ENCODE data around the gene FAM180A.

FAM180A gene

GRCh38 chr7:135714534-135715009 is 34.0 kb downstream of the FAM180A start:
- Histone ChIP-seq H3K79me2 (ENCODE audit: insufficient read depth, low read length) (no peaks in the 10 kb centered on the region), H3K9me2 (replicated peaks; ENCODE audit: insufficient read depth, low read length) (no peaks in the 10 kb centered on the region), H3F3A (ENCODE audit: insufficient read depth) (no peaks in the 10 kb centered on the region), H4K20me1 (ENCODE audit: low read depth, low read length) (no peaks in the 10 kb centered on the region), H3K4me3 (ENCODE audit: insufficient read depth, low read length, poor library complexity, severe bottlenecking) (no peak overlapping the region), H3K4me2 (ENCODE audit: low read depth, low read length, poor library complexity, severe bottlenecking) (no peak overlapping the region), H3K36me3 (ENCODE audit: low read length) (no peaks in the 10 kb centered on the region), H3K27me3 (ENCODE audit: low read length) (no peaks in the 10 kb centered on the region), H2AFZ (ENCODE audit: low read depth, low read length, severe bottlenecking) (no peak overlapping the region), H3K9me3 (ENCODE audit: insufficient read depth, low read length) (no peaks in the 10 kb centered on the region), H3K9ac (ENCODE audit: low read length) (no peak overlapping the region), H3K27ac (ENCODE audit: low read depth, low read length) (no peak overlapping the region)
- TF ChIP-seq EZH2phosphoT487 (conservative IDR thresholded peaks at IDR 0.05; ENCODE audit: low read length), result no peak
- TF ChIP-seq, protein P1, sequence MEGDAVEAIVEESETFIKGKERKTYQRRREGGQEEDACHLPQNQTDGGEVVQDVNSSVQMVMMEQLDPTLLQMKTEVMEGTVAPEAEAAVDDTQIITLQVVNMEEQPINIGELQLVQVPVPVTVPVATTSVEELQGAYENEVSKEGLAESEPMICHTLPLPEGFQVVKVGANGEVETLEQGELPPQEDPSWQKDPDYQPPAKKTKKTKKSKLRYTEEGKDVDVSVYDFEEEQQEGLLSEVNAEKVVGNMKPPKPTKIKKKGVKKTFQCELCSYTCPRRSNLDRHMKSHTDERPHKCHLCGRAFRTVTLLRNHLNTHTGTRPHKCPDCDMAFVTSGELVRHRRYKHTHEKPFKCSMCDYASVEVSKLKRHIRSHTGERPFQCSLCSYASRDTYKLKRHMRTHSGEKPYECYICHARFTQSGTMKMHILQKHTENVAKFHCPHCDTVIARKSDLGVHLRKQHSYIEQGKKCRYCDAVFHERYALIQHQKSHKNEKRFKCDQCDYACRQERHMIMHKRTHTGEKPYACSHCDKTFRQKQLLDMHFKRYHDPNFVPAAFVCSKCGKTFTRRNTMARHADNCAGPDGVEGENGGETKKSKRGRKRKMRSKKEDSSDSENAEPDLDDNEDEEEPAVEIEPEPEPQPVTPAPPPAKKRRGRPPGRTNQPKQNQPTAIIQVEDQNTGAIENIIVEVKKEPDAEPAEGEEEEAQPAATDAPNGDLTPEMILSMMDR (IDR thresholded peaks at IDR 0.05; ENCODE audit: insufficient read depth, low read length, poor library complexity, severe bottlenecking), result no peak

DNA sequence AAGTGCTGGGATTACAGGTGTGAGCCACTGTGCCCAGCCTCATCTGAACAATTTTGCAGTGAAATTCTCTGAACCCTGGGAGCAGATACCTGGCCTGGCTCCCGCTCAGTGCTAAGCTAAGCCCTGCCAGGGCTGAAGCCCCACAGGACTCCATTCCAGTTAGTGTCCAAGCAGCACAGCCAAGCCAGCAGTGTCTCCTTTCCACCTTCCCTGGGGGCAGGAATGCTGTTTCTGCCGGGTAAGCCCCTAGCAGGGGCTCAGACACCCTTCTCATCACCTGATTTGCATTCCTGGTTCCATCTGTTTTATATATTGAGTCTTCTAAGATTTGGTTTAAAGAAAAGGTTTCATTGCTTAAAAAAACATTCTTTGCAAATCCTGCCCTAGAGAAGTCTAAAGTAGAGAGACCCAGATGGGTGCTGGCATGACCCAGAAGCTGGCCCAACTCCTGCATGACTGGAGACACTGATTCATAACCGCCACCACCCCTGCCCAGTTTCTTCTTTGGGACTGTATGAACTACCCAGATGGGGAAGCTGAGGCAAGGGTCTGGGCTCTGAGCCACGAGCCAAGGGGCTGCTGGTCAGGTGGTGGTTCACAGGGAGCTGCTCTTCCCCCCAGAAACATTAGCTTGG is 34.7 kb downstream of the FAM180A start:
- Histone ChIP-seq H3K9me2 (replicated peaks; ENCODE audit: insufficient read depth, low read length) (no peaks in the 10 kb centered on the region), H3K27ac (ENCODE audit: low read depth, low read length) (no peak overlapping the region), H2AFZ (ENCODE audit: low read depth, low read length, severe bottlenecking) (no peak overlapping the region), H3K36me3 (ENCODE audit: low read length) (no peaks in the 10 kb centered on the region), H3K9me3 (ENCODE audit: insufficient read depth, low read length) (no peaks in the 10 kb centered on the region), H3K9ac (ENCODE audit: low read length) (no peak overlapping the region), H3K27me3 (ENCODE audit: low read length) (no peaks in the 10 kb centered on the region), H4K20me1 (ENCODE audit: low read depth, low read length) (no peaks in the 10 kb centered on the region), H3K4me2 (ENCODE audit: low read depth, low read length, poor library complexity, severe bottlenecking) (no peak overlapping the region), H3K4me3 (ENCODE audit: insufficient read depth, low read length, poor library complexity, severe bottlenecking) (no peak overlapping the region), H3F3A (ENCODE audit: insufficient read depth) (no peaks in the 10 kb centered on the region), H3K79me2 (ENCODE audit: insufficient read depth, low read length) (no peaks in the 10 kb centered on the region)
- no peak for TF ChIP-seq EZH2phosphoT487 (conservative IDR thresholded peaks at IDR 0.05; ENCODE audit: low read length)
- TF ChIP-seq, protein P1 (IDR thresholded peaks at IDR 0.05; ENCODE audit: insufficient read depth, low read length, poor library complexity, severe bottlenecking), result no peak

- no peak overlapping the region for H3K4me2 ChIP-seq (ENCODE audit: low read depth, low read length, poor library complexity, severe bottlenecking)
These were observed 35.8 kb downstream of the FAM180A start for GRCh38 chr7:135712796-135713195.

More at GRCh38 chr7:135712796-135713195, 35.8 kb downstream of the FAM180A start:
- no peaks in the 10 kb centered on the region for H3K9me2 ChIP-seq (replicated peaks; ENCODE audit: insufficient read depth, low read length)
- no peaks in the 10 kb centered on the region for H3K27me3 ChIP-seq (ENCODE audit: low read length)
- no peaks in the 10 kb centered on the region for H4K20me1 ChIP-seq (ENCODE audit: low read depth, low read length)
- no peak overlapping the region for H3K9ac ChIP-seq (ENCODE audit: low read length)
- no peak overlapping the region for H3K27ac ChIP-seq (ENCODE audit: low read depth, low read length)
- H3K9me3 ChIP-seq (ENCODE audit: insufficient read depth, low read length), result no peaks in the 10 kb centered on the region
- no peaks in the 10 kb centered on the region for H3F3A ChIP-seq (ENCODE audit: insufficient read depth)
- H3K36me3 ChIP-seq (ENCODE audit: low read length), result no peaks in the 10 kb centered on the region
- no peak overlapping the region for H3K4me3 ChIP-seq (ENCODE audit: insufficient read depth, low read length, poor library complexity, severe bottlenecking)
- TF ChIP-seq, protein P1 (IDR thresholded peaks at IDR 0.05; ENCODE audit: insufficient read depth, low read length, poor library complexity, severe bottlenecking), result no peak
- TF ChIP-seq EZH2phosphoT487 (conservative IDR thresholded peaks at IDR 0.05; ENCODE audit: low read length), result no peak
- no peaks in the 10 kb centered on the region for H3K79me2 ChIP-seq (ENCODE audit: insufficient read depth, low read length)
- no peak overlapping the region for H2AFZ ChIP-seq (ENCODE audit: low read depth, low read length, severe bottlenecking)
